HG02852 (cell line): ENCODE results near the gene SMAD9.
A peak's percentile ranks its signal among the peaks of the same experiment; 100 is the strongest.
"Not testable (repeated sequence)": the region's sequence is repeated elsewhere in the genome, so short reads cannot be mapped to it uniquely, and the experiment has no call there.

Experiments
- ATAC-seq: cut with Tn5 transposase; IDR thresholded peaks from one replicate; pipeline ENCODE4 v1.9.1; 2021; ENCODE audit warnings: mild to moderate bottlenecking, moderate library complexity; ENCODE audit not compliant: unreplicated experiment

SMAD9 gene

DNA sequence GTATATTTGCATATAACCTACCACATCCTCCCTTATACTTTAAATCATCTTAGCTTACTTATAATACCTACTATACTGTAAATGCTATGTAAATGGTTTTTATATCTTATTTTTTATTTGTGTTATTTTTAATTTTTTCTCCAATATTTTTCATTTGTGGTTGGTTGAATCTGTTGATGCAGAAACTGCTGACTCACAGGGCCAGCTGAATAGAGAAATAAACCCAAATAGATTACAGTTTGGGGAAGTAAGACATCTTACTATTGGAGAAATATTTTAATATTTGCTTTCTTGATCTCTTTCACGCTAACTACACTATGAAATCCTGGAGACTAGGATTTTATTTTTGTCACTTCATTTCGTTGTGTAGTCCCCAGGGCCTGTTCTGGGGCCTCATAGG is 7.1 kb downstream of the SMAD9 start:
- no peak for ATAC-seq

DNA sequence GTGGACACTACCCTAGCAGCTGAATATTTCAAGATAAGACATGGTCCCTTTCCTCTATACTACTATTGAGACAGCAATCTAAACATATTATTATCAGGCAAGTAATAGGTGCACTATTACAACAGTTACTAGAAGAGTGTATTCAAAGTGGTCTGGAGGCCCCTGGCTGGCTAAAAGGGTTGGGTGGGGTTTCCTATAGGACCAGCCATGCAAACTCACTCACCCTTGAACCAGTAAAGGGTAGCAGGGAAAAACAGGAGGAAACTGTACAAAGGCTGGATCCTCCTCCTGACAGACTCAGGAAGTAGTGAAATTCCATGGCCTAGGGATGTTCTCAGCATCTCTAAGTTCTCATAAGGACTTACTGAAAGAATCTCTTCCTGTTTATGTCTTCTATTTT is 7.7 kb downstream of the SMAD9 start:
- ATAC-seq, result no peak

DNA sequence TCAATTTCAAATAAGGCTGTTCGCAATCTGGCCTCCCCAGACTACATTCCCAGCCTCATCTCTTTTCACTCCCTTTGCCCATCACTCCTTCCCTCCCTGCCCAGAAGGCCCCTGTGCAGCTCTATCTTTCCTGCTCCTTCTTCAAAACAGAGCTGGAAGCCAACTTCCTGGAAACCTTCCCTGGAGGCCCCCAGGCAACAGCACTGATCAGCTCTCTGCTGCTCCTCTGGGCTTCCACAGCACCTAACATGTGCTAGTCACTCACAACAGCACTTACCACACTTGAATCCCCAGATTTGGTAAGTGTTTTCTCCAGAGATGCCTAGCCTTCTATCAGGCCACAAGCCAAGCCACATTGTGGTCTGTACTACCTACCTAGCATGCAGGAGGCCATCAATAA is 9.5 kb downstream of the SMAD9 start:
- ATAC-seq, result no peak

DNA sequence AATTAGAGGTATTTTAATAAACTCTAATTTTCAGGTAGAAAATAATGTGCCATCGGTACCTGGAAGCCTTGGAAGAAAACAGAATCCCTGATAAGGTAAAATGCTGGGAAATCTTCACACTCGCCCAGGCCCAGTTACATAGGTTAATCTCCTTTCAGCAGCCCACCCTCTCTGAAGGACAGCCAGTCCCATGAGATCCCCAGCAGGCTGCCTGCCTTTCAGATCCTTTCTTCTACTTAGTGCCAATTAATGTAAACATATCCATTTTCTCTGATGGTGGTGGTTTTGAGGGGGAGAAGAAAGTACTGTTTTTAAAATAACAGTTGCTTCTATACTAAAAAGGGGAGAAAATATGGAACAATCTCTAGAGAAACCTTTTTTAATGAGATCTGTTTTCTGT is 12.2 kb downstream of the SMAD9 start:
- no peak for ATAC-seq

DNA sequence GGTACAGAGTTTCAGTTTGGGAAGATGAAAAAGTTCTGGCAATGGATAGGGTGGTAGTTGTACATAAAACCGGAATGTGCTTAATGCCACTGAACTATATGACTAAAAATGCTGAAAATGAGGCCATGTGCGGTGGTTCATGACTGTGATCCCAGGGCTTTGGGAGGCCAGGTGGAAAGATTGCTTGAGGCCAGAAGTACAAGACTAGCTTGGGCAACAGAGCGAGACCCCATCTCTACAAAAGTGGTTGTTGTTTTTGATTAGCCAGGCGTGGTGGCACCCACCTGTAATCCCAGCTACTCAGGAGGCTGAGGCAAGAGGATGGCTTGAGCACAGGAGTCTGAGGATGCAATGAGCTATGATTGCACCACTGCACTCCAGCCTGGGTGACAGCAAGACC is 12.8 kb downstream of the SMAD9 start:
- ATAC-seq, result no peak

DNA sequence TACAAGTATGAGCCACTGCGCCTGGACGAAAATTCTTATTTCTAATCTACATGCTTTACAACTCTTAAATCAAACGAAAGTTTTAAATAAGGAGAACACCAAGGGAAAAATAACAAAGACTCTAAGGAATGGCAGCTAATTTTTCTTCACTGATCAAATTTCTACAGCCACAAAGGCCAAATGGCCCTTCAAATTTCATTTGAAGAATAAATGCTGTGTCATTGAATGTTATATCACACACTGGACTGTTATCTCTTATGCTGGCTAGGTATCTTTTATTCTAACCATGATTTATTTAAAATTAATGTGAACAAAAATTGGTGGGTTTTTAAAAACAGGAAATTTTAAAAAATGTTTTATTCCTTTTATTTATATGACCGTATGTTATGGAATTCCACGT is 14.1 kb downstream of the SMAD9 start:
- ATAC-seq, result no peak

DNA sequence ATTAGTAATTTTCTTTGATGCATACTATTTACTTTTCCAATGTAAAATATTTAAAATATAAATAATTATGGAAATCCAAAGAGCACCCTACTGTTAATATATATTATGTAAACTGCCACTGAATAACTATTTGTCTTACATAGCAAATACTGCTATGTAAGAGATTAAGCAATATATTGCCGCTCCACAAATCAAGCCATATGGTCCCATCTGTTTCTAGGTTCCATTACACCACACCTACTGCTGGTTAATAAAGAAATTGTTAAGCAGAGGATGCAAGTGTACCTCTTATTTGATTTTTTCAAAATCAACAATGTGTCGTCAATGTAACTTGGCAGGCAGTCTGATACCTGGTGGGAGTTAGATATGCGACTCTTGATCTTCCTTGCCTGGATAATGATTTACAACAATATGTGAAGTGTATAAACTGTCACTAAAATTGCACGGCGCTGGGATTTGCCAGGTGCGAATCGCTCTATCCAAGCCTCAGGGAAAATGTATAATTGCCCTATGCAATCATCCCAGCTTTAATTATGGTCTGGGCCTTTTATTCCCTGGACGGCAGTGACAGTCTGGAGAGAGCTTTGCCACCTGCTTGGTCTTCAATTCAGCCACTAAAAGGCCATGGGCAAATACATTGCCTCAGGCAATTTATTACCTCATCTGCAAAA is 16.0 kb downstream of the SMAD9 start:
- no peak for ATAC-seq

DNA sequence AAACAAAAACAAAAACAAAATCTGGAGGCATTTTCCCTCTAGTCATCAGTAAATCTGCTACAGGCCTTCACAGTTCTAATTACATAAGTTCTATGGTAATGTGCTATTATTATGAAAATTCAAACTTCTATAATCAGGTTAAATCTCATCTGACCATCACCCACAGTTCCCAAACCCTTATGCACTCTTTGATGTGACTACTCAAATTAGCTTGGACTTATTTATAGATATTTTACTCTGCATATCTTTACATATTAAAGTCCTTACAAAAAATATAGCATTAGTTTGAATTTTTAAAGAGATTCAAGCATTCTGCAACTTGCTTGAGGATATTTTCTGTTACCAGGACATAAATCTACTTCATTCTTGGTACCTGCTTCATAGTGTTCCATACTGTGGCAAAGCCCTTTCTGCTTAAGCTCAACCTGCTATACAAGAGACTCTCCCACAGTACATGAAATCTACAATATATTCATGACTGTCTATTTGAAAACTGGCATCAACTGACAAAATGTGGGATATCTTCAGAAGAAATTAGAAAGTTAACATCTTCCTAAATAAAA is 22.9 kb downstream of the SMAD9 start:
- no peak for ATAC-seq

DNA sequence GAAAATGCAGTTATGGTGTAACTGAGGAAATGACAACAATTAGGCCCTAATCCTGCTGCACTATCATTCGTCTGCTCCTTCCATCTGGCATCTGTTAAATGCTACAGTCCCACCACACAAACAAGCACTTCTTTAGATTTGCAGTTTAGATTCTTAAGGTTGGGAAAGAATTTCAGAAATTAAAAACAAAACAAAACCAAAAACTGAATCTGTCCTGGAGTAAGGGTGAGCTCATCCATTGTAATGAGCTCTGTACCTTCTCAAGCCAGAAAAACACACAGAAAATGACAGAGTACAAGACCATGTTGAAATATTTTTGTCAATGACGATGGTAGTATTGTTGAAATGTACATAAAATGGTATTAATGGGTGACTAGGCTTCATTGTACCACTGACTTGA is 28.3 kb downstream of the SMAD9 start:
- no peak for ATAC-seq

DNA sequence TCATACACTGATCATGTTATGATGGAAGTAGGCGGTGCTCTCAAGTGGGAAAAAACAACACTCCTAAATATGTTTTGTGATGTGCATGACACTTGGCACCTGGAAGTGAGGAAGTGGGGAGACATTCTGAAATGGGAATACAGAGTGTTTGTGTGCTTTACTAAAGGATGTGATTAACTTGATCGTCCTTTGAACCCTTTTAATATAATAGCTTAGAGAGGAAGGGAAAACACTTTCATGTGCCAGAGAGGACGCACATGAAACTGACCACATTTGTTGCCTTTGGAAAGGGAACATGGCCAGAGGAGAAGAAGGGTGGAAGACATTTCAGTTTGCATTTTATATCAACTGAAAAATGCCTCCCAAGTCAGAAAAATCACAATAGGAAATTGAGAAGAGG is 31.4 kb downstream of the SMAD9 start:
- ATAC-seq, result no peak

DNA sequence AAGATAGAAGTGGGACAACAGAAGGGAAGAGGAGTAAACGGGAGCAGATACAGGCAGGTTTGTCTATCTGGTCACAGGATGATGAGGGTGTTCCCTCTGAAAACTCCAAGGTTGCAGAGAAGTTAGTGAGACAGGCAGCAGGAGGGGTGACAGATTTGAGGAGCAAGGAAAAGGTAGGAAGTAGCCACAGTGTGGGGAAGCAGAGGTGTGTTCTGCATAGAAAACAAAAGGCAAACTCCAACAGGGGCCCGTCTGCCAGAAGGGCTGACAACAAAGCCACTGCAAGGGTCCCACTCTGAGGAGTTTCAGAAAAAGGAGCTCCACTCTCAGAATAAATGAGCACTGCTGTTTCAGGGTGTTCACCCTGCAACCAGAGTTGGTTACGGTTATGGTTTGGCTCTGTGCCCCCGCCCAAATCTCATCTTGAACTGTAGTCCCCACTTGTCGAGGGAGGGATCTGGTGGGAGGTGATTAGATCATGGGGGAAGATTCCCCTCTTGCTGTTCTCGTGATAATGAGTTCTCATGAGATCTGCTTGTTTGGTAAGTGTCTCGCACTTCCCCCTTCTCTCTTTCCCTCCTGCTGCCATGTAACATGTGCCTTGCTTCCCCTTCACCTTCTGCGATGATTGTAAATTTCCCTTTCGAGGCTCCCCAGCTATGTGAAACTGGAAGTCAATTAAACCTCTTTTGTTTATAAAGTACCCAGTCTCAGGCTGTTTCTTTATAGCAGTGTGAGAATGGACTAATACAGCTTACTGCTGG is 32.1 kb downstream of the SMAD9 start:
- peak; percentile 78 for ATAC-seq

DNA sequence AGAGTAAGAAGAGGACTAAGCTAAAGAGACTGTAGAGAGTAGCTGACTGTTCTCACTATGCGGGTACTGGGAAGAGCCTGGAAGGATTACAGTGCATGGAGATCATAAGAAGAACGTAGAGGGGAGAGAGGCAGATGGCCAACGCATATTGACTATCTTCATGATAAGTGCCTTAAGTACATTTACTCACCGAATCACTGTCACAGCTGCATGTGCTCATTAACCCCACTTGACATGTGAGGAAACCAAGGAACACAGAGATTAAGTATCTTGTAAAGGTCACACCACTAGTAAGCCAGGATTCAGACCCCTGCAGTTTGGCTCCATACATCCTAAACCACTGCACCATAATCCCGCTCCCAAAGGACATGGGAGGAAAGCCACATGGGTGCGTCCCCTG is 34.1 kb downstream of the SMAD9 start:
- no peak for ATAC-seq

DNA sequence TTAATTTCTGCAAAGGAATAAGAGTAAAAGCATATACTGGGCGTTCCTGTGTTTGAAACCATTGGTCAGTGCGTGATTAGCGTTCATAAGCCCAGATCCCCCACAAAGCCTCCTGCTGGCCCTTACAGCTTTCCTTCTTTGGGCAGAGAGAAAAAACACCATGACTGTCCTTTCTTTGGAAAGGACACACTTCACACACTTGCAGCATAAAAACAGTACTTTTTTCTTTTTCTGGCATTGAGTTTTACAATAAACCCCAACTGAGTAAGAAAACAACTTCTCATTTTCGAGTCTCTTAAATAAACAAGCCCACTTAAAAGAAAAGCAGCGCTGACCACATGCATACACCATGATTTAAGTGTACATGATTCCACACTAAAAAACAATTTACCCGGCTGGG is 35.8 kb downstream of the SMAD9 start:
- ATAC-seq, result no peak

DNA sequence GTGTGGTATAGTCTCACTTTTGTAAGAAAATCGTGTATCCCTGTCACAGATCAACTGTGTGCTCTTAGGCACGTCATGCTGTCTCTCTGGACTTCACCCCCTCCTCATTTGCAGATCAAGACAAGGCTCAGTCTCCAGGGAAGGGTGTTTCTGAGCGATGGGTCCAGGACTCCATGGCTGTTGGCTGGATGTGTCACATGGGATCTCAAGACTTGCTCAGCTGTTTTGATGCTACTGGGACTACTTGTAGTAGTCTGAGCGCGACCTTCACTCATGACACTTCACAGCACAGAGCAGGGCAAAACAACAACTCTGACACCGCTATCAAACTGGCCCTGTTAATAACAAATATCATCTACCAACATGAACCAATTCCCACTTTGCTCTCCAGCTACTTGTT is 36.2 kb downstream of the SMAD9 start:
- no peak for ATAC-seq

DNA sequence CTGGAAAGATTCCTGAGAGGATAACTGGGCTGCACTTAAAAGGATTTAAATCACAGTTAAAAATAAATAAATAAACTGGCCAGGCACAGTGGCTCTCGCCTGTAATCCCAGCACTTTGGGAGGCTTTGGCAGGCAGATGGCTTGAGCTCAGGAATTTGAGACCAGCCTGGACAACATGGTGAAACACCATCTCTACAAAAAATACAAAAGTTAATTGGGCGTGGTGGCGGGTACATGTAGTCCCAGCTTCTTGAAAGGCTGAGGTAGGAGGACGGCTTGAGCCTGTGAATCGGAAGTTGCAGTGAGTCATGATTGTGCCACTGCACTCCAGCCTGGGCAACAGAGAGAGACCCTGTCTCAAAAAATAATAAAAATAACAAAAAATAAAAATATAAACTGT is 36.6 kb downstream of the SMAD9 start:
- not testable (repeated sequence) for ATAC-seq

DNA sequence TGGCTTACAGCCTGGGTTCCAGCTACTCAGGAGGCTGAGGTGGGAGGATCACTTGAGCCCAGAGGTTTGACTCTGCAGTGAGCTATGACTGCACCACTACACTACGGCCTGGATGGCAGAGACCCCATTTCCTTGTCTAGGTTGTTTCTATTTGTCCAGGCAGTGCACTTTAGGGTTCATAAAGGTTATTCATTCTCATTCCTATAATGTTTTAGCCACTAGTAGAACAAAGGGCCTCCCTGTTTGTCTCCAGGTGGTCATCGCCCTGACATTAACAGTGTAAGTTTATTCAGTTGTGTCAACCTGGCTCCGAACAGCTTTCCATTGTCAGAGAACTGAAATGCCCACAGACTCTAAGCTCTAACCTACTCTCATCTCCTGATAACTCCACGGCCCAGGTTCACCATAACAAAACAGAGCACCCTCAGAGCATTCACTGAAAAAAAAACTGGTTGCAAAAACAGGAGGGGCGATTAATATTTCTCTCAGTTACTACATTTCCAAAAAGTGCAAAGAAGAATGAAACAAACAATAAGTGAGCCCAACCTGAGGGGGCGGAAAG is 37.1 kb downstream of the SMAD9 start:
- no peak for ATAC-seq

DNA sequence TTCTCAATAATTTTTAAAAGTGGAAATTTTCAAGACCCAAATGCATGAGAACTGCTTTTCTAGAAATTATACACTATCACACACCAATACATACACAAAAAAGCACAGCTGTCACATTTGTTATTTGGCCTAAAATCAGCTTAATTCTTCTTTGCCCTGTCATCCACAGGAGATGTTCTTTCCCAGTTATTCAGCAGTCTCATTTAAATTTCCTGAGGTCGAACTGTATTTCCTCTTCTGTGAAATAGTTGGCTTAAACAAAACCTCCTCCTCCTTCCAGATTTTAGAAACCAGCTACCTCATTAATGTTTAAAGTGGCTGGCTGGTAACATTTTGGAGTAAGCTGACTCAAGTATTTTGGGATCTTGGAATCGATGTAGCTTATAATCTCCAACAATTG is 39.1 kb downstream of the SMAD9 start:
- no peak for ATAC-seq

DNA sequence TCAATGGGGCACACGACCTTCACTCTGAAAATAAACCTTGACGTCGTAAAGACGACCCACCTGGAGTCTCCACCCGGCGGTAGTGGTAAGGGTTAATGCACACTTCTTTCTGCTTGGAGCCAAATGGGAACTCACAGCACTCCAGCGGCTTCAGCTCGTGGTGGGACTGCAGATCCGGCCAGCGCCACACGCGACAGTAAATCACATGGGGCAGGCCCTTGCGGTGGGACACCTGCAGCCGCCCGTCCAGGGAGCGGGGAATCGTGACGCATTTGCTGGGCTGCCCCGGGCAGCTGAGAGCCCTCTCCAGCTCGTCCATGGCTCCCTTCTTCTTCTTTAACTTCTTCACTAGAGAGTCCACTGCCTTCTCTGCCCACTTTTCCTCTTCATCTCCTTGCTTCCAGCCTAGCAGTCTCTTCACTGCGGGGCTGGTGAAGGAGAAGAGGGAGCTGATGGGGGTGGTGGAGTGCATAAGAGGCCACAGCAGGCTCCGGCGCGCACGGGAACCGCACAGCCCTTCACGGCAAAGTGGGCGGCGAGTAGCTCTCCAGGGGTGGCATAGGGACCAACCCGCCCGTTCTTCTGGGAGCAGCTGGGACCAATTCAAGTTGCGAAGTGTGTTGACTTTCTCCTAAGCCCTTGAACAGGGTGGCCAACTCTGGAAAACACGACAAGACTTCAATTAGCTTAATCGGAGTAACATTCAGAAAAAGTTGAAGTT is 40.7 kb downstream of the SMAD9 start:
- no peak for ATAC-seq

DNA sequence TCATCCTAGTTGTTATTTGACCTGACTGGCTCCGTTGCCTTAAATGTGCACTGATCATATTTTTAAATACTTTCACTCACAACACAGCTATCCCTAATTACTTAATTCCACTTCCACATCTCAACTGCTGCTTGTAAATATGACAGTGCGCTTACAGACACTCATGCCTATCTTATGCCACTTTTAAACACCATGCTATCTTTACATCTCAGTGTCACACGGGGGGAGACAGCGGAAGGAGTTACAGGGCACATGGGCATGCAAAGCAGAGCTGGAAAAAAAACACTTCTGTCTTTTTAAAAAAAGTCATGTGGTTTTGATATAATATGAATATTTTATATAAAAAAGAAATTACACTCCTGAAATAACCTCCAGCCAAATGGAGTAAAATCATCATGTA is 44.1 kb downstream of the SMAD9 start:
- ATAC-seq, result no peak

DNA sequence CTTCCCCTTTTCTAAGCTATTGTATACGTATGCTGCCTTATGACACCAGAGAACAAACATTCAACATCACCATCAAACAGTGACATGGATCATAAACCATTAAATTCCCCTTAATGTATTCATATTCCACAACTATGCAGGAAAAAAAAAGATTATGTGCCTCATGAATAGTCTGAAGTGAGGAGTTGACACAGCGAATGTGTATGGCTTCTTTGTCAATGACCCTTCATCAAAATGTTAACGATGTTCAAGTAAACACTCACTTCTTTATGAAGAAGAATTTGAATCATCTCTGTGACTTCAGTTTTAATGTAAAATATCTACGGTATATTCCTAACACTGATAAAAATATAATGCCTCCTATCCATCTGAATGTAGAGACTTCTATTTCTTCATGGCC is 44.6 kb downstream of the SMAD9 start:
- ATAC-seq, result no peak

DNA sequence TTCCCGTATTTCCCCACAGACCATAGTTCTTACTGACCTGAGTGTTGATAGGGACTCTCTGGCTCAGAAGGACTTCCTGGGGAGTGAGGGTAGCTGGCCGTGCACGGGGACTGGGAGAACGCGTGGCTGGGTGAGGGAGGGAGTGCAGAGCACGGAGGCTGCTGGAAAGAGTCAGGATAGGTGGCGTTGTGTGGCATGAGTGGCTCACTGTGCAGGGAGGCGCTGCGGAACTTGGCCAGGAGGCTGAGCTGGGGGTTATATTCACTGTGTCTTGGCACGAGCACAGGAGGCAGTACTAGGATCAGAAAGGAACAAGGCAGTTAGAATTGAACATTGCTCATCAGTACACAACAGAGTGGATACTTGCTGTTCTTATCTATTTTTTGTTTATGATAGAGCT is 47.4 kb downstream of the SMAD9 start:
- no peak for ATAC-seq
